Measurements from ENCODE around the gene C11orf98. TPM values are rescaled to one million over a fixed set of nuclear protein-coding genes. Genes with fewer than 3 reads are reported as not detected.

Gene C11orf98
- total and polyA plus RNA-seq, 2 of the 13 experiments (the other 11 are each of a cell fraction or from before 2014, with no cell fraction given) = 30.4 to 91.8 TPM

GRCh38 chr11:62621567-62622470 is 43.2 kb downstream of the C11orf98 start, which contains the start of gene B3GAT3 (continued):
- TF ChIP-seq BCL3 (CRISPR knock-in tag; IDR thresholded peaks at IDR 0.05) (peak; percentile 83), KAT7 (CRISPR knock-in tag; IDR thresholded peaks at IDR 0.05; ENCODE audit: borderline replicate concordance) (peak; percentile 83), TFDP2 (CRISPR knock-in tag; IDR thresholded peaks at IDR 0.05) (peak; percentile 95), U2AF1 (optimal IDR thresholded peaks at IDR 0.05; ENCODE audit: low read depth, low read length) (no peak), HMGXB4 (CRISPR knock-in tag; IDR thresholded peaks at IDR 0.05; ENCODE audit: borderline replicate concordance in 1 of 2, low read depth in 1 of 2) (peak in 1 of 2 experiments; percentile 86; a peak in 2 of 4 replicates), ZNF574 (CRISPR knock-in tag; IDR thresholded peaks at IDR 0.05) (peak; percentile 93), ZBTB44 (CRISPR knock-in tag; IDR thresholded peaks at IDR 0.05) (no peak), ZNF142 (CRISPR knock-in tag; IDR thresholded peaks at IDR 0.05) (peak; percentile 24; the same call in 1 of the 2 replicates), PCBP1 (IDR thresholded peaks at IDR 0.05; ENCODE audit: borderline replicate concordance, low read depth, low read length) (no peak), STAT5B (CRISPR knock-in tag; IDR thresholded peaks at IDR 0.05) (0 out of 2 replicates have a peak, but pooled peaks have one; percentile 21), DMAP1 (CRISPR knock-in tag; IDR thresholded peaks at IDR 0.05) (peak; percentile 92), ZNF672 (CRISPR knock-in tag; IDR thresholded peaks at IDR 0.05) (no peak)

Measured in HepG2 (cell line).